Bone marrow (tissue), 2 donors: ENCODE results near the gene TLE1.
"Not testable (repeated sequence)": the region's sequence is repeated elsewhere in the genome, so short reads cannot be mapped to it uniquely, and the experiment has no call there.

Experiments used
- DNase-seq, 2 donors: peaks; one replicate each; lab custom pipeline; 2025; lab: John Stamatoyannopoulos, UW

Gene TLE1

DNA sequence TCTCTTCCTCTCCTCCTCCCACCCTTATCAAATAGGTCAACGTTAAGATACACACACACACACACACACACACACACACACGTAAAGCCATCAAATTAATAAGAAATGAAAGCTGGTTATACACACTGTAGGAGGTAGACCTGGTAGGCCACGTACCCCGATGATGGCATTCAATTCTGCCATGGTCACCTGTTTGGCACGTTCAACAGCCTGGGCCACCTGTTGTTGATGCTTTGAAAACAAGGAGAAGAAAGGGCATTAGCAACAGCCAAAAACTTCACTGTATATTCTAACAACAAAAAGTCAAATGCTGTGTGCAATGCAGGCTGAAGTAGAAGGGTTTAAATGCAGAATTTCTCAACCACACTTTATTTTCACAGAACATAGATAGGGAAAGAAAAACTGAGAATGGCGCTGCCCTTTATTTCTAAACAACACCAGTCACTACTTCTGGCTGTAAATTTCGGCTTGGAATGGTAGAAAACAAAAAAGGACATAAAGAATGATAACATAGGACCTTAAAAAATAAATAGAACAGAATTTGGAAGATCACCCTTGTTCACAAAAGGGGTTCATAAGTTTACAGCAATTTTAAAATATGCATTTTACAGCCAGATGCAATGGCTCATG, 37.2 kb downstream of the TLE1 start:
- no peak for DNase-seq

DNA sequence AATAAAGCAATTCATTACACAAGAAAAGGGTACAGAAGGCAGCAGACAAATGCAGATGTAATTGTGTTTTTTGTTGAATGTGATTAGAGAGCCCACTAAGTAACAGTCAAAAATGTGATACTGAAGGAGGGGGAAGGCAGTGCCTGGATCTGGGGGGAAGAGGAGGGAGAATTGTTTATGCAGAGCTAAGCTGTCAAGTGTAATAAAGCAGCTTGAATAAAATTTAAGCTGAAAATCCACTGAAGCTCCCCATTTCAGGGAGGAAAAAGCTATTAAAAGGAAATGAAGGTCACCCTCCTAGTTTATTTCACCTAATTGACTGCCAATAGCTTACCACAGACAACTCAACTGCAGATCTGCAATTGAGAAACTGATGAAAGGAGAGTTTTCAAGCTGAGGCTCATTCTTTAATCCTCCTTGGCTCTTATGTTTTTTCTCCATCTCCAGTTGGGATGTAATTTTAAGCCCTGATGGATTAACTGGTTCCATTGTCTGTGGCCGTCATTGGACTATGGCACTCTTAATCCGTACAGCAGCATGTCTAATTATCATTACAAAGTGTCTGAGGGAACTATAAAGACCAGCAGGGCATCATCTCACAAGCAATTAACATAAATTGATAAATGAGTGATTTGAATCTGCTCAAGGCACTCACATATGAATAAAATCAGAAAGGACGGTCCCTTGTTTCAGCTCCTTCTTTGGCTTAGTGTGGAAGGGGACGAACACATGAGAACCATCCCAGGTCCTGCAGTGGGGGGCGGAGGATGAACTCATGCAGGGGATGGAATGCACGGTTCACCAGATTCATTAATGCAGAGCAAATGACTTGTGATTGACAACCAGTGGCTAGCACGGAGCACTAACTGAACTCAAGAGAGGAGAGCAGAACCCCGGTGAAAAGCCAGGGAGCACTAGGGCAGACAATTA, 38.5 kb downstream of the TLE1 start:
- DNase-seq = no peak

DNA sequence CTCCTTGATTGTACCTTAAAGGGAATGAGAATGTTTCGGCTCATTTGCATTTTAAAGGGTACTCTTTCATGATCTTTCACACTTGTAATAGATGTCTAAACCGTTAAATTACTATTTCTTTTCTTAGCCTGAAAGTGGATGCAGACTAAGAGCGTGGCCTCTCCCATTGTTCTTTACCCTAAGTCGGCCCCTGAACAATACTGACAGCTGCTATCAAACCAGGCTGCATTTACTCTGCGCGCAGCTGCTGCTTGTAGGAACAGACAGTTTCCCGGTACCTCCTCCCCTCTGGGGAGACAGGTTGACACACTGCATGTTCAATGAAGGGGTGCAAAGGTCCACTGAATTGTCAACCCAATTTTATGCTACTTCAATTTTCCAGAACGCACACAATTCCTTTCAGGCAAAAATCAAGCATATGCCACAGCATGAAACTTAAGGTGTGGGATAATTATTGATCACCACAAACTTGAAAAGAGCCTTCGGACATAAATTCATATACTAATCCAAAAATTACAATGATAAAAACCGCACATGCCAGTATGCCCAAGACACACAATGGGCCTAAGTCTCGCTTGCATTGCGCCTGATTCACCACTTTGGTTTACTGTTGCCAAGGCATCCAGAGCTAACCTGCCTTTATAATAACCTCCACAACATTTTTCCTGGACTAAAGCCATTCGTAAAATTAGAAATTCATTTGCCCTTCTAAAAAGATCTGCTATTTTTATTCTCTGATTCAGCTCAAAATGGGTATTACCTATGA, 39.7 kb downstream of the TLE1 start:
- DNase-seq = no peak

DNA sequence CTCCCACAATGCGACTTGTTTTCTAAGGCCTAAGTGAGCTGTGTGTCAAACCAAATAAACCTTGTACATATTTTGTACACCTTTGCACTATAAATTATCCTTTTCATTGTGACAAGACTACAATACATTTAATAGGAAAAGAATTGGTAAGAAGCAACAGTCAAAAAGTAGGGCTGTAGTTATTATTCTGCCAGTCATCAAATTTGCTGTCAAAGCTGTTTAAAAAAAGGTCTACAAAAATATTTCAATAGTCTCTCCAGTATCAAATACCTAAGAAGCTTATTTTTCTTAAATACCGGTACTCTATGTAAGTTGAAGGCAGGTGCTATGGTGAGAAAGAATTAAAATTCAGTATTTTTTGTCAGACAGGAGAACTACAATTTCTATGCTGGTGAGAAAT, 40.5 kb downstream of the TLE1 start:
- no peak for DNase-seq

DNA sequence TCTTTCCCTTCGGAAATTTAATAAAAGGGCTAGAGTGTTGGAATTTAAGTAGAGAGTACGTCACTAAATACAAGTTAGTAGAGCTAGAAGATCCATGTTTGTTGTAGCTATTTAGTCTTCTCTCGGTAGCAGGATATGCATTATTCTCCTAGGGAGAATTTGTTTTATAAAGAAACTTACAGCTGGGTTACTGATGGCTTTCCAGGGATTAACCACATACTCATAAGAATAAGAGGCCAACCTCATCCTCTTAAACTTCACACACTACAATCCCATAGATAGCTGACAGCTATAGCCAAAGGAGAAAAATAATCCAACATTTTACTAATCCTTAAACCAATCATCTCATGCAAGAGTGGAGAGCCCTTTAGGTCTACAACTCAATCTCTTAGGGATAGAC, 43.0 kb downstream of the TLE1 start:
- DNase-seq = no peak

DNA sequence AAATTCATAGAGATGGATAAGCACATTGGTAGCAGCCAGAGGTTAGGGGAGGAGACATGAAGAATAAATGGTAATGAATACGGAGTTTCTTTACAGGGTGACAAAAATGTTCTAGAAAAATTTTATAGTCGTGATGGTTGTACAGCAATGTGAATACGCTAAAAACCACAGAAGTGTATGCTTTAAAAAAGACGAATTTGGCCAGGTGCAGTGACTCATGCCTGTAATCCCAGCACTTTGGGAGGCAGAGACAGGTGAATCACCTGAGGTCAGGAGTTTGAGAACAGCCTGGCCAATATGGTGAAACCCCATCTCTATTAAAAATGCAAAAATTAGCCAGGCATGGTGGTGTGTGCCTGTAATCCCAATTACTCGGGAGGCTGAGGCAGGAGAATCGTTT, 44.8 kb downstream of the TLE1 start:
- not testable (repeated sequence) for DNase-seq

DNA sequence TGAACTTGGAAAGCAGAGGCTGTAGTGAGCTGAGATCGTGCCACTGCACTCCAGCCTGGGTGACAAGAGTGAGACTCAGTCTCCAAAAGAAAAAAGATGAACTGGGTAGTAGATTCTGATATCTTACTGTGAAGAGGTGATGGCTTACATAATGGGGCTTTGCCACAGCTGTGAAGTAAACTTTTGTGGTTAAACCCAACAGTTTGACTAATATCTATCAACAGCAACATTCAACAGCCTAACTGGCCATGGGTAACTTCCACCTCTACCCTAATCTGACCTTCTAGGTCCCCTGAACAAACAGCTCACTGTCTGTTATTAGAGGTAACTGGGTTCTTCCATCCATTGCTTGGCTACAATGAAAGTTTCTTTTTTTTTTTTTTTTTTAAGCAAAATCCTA, 52.1 kb downstream of the TLE1 start:
- DNase-seq = no peak

DNA sequence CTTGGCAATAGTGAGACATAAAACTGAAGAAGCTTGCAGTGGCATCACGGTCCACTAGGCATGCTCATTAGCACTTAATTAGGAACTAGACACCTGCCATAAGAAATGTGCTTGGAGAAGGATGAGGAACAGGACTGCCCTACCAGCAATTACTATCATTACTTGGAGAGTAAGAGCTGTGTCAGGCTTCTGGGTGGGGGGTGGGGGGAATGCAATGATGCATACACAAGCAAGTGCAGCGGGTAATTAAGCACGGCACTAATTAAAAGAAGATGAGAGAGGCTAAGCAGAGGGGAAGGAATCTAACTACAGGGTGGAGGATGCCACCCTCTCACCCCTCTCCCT, 53.1 kb downstream of the TLE1 start:
- DNase-seq = no peak

DNA sequence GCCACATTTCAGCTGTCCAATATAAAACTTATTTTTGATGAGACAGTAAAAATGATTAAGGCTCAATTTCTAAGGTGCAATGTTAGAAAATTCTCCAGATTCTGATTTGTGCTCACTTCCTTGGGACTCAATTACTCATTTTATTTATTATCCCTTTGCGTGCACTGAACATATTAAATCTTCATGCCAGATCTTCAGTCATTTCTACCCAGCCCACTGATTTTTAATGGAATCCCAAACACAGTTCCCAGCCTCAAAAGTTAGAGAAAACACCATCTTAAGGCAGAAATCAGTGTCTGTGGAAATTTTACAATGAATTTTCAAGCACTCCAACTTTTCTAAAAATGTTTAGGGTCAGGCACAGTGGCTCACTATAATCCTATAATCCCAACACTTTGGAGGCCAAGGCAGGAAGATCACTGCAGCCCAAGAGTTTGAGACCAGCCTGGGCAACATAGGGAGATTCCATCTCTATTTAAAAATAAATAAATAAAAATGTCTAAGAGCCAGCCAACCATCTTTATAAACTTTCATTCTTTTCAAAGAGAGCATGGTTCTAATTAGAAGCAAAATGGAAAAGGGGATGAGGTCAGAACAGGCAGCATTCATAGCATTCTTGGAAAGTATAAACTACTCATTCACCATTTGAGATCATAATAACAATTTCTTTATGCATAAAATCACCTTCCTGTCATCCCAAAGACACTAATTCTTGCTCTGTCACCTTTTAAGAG, 53.7 kb downstream of the TLE1 start:
- no peak for DNase-seq

DNA sequence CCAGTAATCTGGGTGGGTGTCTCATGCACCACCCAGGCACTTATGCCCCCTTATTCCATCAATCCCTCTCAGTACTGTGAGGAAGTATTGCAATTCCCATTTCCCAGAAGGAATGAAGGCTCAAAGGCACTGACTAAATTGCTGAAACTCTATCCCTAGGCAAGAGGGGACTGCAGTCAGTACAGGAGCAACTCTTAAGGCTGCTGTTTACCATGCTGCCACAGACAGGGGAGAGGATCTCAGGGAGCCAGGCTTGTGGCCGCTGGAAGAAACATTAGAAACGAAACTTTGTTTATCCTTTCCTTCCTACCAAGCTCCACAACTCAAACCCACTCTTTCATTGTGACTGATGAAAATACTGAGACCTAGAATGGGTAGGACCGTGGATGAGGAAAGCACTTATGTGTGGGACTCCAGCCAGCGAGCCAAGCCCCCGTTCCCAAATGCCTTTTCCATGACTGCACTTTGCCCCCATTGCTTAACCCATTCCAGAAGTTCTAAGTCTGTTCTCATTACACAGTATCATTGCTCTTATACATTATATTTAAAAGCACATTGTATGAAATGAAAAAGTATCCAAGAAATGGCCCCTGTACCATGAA, 54.3 kb downstream of the TLE1 start:
- no peak for DNase-seq

DNA sequence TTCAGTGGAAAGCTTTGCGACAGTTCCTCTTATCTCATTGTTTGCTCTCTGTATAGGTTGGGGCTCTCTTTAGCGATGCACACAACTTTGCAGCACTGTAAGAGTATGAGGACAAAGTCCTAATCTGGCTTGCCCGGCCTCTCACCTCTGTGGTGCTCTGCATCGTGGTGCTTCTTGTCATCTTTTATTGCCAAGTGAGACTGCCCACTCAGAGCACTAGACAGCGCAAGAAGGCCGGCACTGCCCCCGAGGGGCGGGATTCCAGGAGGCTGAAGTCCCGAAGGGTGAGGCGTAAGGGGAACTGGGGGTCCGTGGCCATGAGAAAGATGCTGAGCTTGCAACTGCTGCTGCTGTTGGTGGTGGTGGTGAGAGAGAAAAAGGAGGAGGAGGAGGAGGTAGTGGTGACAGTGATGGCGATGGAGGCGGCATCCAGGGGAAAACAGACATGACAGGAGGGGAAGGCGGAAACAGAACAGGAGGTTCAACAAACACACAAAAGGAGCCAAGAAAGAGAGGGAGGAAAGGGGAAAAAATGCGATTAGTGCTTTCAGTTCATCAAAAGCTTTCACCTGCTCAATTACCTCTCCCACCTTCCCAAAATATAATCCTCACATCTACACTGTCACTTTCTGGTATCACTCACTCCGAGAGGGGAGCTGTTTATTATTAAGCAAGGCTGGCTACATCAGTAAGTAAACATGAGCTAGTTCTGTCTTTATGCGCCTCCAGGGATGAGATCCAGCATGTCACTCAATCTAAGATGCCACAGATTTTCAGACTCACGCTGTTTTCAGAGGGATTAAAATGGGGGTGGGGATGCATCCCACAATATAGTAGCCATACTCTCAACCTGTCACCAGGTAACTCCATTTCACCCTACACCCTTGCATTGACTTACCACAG, 55.1 kb downstream of the TLE1 start:
- no peak for DNase-seq

DNA sequence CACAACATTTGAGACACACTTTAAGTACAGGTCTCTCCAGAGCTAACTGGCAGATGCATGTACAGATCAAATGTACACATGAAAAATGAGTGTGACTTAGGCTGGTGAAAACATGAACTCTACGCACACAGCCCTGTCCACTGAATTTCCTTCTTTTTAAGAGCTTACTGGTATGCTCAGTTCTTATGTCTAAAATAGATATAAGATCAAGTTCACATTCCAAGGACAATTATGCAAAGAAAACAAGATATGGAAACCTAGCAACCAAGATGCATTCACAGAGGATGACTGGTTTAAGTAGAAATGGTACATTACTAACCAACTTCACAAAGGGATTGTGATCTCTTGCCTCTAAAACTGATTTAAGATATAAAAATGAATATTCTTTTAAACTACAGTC, 56.7 kb downstream of the TLE1 start:
- DNase-seq = no peak

DNA sequence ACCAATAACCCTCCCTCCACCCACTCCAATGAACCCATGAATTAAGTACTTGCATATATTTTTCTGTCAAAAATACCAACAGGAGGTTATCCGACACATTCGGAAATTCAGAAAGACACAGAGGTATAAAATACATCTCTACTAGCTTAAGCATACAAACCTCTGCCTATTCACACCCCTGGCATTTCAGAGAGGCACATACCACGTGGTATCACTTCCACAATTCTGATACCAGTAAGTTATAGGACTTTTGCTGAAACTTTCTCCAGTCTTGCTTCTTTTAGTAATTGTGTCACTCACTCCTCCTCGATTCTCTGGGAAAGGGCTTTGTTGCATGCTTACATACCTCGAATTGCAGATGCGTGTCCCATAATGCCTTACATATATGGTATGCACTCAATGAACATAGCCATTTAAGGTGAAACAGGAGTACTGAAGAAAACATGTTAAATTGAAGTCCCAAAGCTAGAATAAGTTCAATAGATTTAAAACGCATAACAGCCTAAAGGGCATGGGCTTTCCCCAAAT, 58.1 kb downstream of the TLE1 start:
- no peak for DNase-seq

DNA sequence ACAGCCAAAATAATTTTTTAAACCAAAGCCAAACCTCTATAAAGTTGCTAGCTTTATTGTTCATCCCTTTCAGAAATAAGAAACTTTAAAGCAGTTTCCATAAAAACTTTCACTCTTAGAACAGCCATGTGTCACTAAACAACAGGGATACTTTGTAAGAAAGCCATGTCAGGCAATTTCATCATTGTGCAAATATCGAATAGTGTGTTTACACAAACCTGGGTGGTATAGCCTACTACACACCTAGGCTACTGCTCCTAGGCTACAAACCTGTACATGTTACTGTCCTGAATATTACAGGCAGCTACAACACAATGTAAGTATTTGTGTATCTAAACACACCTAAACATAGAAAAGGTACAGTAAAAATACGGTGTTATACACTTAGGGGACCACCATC, 59.9 kb downstream of the TLE1 start:
- no peak for DNase-seq

DNA sequence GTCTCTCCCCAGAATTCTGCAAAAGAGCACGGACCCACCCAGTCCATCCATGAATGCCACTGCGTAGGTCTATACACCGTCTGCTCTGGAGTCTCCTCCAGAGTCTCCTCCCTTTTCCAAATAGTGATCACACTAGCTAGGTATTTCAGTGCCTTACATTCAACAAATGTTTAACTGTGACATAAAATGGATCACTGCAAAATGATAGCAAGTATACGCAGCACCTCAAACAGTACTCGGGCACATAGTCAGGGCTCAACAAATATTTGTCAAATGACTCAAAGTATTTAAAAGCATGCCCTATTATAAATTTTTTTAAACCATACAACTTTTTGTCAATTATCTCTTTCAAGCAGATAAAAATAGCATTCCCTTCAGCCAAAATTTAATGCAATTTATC, 60.5 kb downstream of the TLE1 start:
- no peak for DNase-seq

DNA sequence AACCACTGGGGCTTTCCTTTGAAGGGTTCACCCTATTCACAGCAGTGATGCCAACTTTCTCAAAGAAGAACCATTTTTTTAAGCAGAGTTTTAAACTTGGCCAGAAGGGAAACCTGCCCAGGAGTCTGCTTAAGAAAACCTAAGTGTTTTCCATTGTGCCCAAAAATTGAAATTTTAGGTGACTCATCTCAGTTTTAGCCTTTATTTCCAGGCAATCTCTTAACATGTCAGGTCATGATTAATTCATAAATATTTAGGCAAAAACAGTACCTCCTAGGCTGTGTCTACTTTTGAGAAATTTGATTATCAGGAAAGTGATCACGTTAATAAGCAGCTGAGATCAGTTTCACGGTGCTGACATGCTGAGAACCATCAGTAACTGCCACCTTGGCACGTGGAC, 61.9 kb downstream of the TLE1 start:
- no peak for DNase-seq

DNA sequence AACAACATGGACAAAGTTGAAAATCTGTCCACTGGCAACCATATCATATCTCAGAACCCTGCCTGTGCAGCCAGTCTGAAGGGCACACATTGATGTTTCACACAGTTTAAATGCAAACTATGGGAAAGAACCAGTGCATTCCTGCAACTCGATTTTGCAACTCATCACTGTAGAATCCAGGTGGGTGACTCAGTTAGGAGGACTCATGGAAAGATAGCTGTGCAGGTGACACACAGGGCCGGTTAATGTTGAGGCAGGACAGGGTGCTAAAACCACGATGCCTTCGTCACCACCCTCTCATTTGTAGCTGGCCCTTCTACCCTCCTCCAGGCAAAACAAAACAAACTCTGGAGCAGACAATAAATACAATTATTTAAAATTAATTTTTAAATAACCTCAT, 62.8 kb downstream of the TLE1 start:
- no peak for DNase-seq

DNA sequence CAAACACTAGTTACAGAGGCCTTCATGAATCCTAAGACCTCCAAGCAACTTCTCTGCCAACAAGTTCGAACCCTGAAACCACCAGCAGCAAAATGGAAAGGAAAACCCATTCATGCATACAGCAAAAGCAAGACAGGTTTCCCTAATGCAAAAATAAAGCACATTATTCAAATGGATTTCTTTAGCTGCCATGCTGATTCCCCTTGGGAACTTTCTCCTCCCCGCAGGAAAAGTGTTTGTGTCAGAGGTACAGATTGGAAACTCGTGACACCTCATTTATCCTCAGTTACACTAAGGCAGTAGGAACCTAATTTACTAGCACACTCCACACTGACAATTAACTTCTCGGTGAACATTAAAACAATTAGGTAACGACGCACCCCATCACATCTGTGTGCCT, 63.4 kb downstream of the TLE1 start:
- DNase-seq = no peak

DNA sequence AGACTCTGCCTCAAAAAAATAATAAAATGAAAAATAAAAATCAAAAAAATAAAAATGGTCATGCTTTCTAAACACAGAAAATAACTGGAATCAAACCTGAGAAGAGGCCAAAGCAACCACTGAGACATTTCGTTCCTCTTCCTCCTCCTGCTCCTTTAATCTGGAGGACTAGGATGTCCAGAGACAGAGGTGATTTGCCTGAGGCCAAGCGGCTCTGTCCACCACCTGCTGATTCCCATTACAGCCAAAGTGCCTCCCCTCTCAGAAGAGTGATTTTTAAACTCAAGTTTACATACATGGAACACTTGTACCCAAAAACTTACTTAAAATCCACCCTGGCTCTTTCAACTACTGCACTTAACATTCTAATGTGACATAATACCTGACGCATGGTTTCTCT, 65.6 kb downstream of the TLE1 start:
- no peak for DNase-seq

DNA sequence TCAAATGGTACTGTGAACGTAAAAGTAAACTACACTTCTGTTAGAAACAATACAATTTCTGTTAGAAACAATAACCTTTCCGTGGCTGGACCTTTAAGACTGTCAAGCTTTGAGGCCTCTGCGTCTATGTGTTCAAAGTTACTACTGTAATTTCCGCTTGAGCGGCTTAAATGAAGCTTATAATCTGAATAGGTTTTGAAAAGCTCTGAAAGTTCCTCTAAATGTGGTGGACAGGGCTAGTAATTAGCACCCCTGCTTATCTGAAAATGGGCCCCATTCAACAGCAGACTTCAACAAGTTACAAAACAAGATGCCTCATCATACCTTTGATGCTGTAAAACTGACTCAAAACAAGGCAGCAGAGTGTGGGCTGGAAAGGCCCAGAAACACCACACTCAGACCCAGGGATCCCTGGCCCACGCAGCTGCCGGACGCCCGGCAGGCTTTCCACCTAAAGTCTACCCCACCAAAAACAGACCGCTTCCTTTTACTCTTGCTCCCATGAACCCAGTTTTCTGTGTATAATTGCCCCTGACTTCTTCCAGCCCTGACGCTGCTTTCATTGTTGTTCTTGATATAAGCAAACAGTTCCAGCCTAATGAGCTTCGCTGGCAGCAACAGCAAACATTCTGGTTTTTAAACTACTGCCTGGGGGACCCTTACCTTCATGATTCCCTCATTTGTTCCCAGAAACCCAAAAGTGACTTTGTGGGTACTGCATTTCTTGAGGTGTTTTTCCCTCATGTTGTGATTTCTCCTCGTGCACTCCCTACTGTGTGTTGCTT, 66.7 kb downstream of the TLE1 start:
- DNase-seq = no peak
